DND-41 (cell line): ENCODE measurements around the gene TXNDC17.
A peak's percentile ranks its signal among the peaks of the same experiment; 100 is the strongest.
"Not testable (repeated sequence)": the region's sequence is repeated elsewhere in the genome, so short reads cannot be mapped to it uniquely, and the experiment has no call there.

ENCODE experiments used
- ATAC-seq: fragments of 200-7000 bp; cut with Tn5 transposase; 3 replicates; pipeline ENCODE4 v1.9.1; 2021; ENCODE audit warnings: low read depth; ENCODE audit not compliant: insufficient read depth
- DNase-seq: peaks from one replicate; pipeline ENCODE4 v3.0.0-alpha.2; 2020
- H2AFZ ChIP-seq: 2 replicates; pipeline ENCODE4 v1.6.0; 2012; ENCODE audit warnings: low read depth, low read length
- H3K27ac ChIP-seq: 2 replicates; pipeline ENCODE4 v1.5.1; 2012; ENCODE audit warnings: low read length, inconsistent platforms
- H3K27me3 ChIP-seq: fragments of 200-600 bp; sonication (generic); 2 replicates; pipeline ENCODE4 v1.6.0; 2012; ENCODE audit warnings: low read length, mild to moderate bottlenecking, inconsistent platforms; ENCODE audit not compliant: insufficient read depth, poor library complexity
- H3K36me3 ChIP-seq: 2 replicates; pipeline ENCODE4 v1.5.1; 2012; ENCODE audit warnings: low read length, inconsistent platforms; ENCODE audit not compliant: insufficient read depth
- H3K4me1 ChIP-seq: 2 replicates; pipeline ENCODE4 v1.5.1; 2012; ENCODE audit warnings: mild to moderate bottlenecking, low read length; ENCODE audit not compliant: insufficient read depth
- H3K4me2 ChIP-seq: 2 replicates; pipeline ENCODE4 v1.6.0; 2012; ENCODE audit warnings: mild to moderate bottlenecking, moderate library complexity, low read length, inconsistent platforms; ENCODE audit not compliant: insufficient read depth
- H3K4me3 ChIP-seq, 2 experiments: fragments of 200-600 bp in 1 of 2; shearing (Covaris generic) in 1 of 2; 2 replicates each; pipeline ENCODE4 v1.5.1; 2012 to 2016; ENCODE audit warnings: inconsistent platforms in 2 of 2, low read length in 2 of 2, mild to moderate bottlenecking in 2 of 2, low read depth in 1 of 2, moderate library complexity in 1 of 2
- H3K79me2 ChIP-seq: 2 replicates; pipeline ENCODE4 v1.6.0; 2012; ENCODE audit warnings: low read length, inconsistent platforms; ENCODE audit not compliant: insufficient read depth
- H3K9ac ChIP-seq: 2 replicates; pipeline ENCODE4 v1.6.0; 2012; ENCODE audit warnings: low read depth, mild to moderate bottlenecking, inconsistent platforms, low read length, moderate library complexity
- H3K9me3 ChIP-seq: 2 replicates; pipeline ENCODE4 v1.5.1; 2012; ENCODE audit warnings: low read length, moderate library complexity, mild to moderate bottlenecking, inconsistent platforms; ENCODE audit not compliant: insufficient read depth, severe bottlenecking
- H4K20me1 ChIP-seq: 2 replicates; pipeline ENCODE4 v1.6.0; 2012; ENCODE audit warnings: low read length; ENCODE audit not compliant: insufficient read depth
- EZH2 ChIP-seq: IDR thresholded peaks from 3 replicates; pipeline ENCODE4 v1.6.1; 2012; ENCODE audit warnings: borderline replicate concordance, low read depth, mild to moderate bottlenecking, moderate library complexity, low read length, inconsistent platforms; ENCODE audit not compliant: severe bottlenecking
- TF ChIP-seq, protein P1 (sequence below): IDR thresholded peaks from 2 replicates; pipeline ENCODE4 v1.5.1; 2012; ENCODE audit warnings: borderline replicate concordance, low read length, moderate library complexity, mild to moderate bottlenecking; ENCODE audit not compliant: poor library complexity, severe bottlenecking; ENCODE audit errors: extremely low read depth

TXNDC17 gene

DNA sequence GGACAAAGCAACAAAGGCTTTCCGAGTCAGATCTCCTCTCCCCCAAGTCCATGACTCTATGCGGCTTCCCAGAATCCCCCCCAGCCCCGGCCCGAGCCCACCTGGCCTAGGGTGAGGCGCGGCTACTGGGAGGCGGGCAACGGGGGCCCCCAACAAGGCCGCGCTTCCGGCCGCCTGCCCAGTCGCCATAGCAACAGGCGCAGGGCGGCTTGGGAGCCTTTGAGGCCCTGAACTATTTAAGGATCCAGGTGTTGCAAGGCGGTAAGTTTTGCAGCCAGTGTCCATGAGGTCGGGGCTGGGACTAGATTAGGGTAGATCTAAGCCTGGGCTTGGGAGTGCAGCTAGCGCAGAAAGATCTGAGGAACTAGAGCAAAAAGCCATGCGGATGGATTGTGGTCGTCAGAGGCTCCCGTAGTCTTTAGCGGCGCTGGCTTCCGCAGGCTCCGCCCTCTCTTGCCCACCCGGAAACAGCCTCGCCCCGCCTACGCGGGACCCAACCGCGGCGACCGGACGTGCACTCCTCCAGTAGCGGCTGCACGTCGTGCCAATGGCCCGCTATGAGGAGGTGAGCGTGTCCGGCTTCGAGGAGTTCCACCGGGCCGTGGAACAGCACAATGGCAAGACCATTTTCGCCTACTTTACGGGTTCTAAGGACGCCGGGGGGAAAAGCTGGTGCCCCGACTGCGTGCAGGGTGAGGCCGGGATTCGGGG lies at the start of gene TXNDC17, which contains the start of gene KIAA0753:
Gene TXNDC17, plus strand, starts transcription at position 525 of the 711 bp plus-strand sequence. Its CDS starts 23 bp downstream, at position 548.
Gene KIAA0753, minus strand, starts transcription at position 176 of the 711 bp plus-strand sequence. CDS start 5,608 bp downstream, outside the sequence.
- H3K4me2 ChIP-seq: peak within 1 kb of the TSS; percentile 81
- peaks cover 49% of the 10 kb centered on the region for H3K4me1 ChIP-seq
- H3K27ac ChIP-seq: peak within 1 kb of the TSS; percentile 99
- DNase-seq: peak; percentile 92
- TF ChIP-seq, protein P1, sequence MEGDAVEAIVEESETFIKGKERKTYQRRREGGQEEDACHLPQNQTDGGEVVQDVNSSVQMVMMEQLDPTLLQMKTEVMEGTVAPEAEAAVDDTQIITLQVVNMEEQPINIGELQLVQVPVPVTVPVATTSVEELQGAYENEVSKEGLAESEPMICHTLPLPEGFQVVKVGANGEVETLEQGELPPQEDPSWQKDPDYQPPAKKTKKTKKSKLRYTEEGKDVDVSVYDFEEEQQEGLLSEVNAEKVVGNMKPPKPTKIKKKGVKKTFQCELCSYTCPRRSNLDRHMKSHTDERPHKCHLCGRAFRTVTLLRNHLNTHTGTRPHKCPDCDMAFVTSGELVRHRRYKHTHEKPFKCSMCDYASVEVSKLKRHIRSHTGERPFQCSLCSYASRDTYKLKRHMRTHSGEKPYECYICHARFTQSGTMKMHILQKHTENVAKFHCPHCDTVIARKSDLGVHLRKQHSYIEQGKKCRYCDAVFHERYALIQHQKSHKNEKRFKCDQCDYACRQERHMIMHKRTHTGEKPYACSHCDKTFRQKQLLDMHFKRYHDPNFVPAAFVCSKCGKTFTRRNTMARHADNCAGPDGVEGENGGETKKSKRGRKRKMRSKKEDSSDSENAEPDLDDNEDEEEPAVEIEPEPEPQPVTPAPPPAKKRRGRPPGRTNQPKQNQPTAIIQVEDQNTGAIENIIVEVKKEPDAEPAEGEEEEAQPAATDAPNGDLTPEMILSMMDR: no peak
- TF ChIP-seq EZH2: no peak
- peaks cover 26% of the 10 kb centered on the region for H3K36me3 ChIP-seq
- H3K79me2 ChIP-seq: peaks cover 66% of the 10 kb centered on the region
- peak within 1 kb of the TSS; percentile 41 to 67 for H3K4me3 ChIP-seq
- peak; percentile 86 for ATAC-seq
- peak within 1 kb of the TSS; percentile 99 for H2AFZ ChIP-seq
- H3K27me3 ChIP-seq: no peaks in the 10 kb centered on the region
- H4K20me1 ChIP-seq: peaks cover 21% of the 10 kb centered on the region; the same call in 1 of the 2 replicates
- H3K9ac ChIP-seq: peak within 1 kb of the TSS; percentile 65
- H3K9me3 ChIP-seq: no peaks in the 10 kb centered on the region

DNA sequence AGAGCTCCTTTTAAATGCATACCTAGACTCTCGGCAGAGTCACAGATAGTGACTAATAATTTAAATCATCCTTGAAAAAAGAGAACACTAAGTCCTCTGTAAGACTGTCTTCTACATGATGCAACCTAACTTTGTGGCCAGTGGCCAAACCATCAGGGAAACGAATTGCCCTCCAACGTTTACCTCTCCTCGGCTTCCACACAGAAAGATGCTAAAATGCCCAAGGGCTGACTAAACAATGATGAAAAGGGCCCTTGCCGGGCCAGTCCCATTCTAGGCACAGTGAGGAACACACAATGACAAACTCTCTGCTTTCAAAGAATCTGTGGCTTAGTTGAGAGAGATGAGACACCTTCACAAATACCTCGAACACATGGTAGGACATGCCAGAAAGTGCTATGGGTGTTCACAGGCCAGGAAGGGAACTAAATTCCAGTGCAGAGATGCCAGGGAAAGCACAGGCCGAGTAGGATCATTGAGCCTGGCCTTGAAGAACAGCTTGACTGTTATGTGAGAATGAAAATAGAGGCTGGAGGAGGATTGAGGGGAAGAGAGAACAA lies 49.2 kb upstream of the TXNDC17 start:
- H3K27me3 ChIP-seq: no peaks in the 10 kb centered on the region
- no peak overlapping the region for H3K9ac ChIP-seq
- H3K27ac ChIP-seq: no peak overlapping the region
- H3K36me3 ChIP-seq: peaks cover 85% of the 10 kb centered on the region
- DNase-seq (no peak), ATAC-seq (no peak)
- H3K4me3 ChIP-seq: no peak overlapping the region
- H3K9me3 ChIP-seq: peaks cover under 1% of the 10 kb centered on the region
- H3K4me1 ChIP-seq: no peaks in the 10 kb centered on the region
- no peak overlapping the region for H2AFZ ChIP-seq
- no peaks in the 10 kb centered on the region for H3K79me2 ChIP-seq
- TF ChIP-seq, protein P1: no peak
- TF ChIP-seq EZH2: no peak
- H4K20me1 ChIP-seq: no peaks in the 10 kb centered on the region
- H3K4me2 ChIP-seq: no peak overlapping the region

GRCh38 chr17:6592173-6592572 lies 48.7 kb upstream of the TXNDC17 start:
- H3K79me2 ChIP-seq: no peaks in the 10 kb centered on the region
- H2AFZ ChIP-seq: no peak overlapping the region
- H3K4me2 ChIP-seq: no peak overlapping the region
- H3K9me3 ChIP-seq: no peaks in the 10 kb centered on the region
- no peak for DNase-seq
- no peaks in the 10 kb centered on the region for H3K27me3 ChIP-seq
- TF ChIP-seq EZH2: no peak
- TF ChIP-seq, protein P1: no peak
- H4K20me1 ChIP-seq: no peaks in the 10 kb centered on the region
- H3K4me3 ChIP-seq: no peak overlapping the region
- no peak for ATAC-seq
- peaks cover 86% of the 10 kb centered on the region for H3K36me3 ChIP-seq
- no peak overlapping the region for H3K27ac ChIP-seq
- no peak overlapping the region for H3K9ac ChIP-seq
- H3K4me1 ChIP-seq: no peaks in the 10 kb centered on the region

DNA sequence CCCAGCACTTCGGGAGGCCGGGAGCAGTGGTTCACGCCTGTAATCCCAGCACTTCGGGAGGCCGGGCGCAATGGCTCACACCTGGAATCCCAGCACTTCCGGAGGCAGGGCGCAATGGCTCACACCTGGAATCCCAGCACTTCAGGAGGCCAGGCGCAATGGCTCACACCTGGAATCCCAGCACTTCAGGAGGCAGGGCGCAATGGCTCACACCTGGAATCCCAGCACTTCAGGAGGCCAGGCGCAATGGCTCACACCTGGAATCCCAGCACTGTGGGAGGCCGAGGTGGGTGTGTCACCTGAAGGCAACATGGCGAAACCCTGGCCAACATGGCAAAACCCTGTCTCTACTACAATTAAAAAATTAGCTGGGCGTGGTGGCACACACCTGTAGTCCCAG lies 47.5 kb upstream of the TXNDC17 start:
- H3K79me2 ChIP-seq, H3K4me2 ChIP-seq, H3K4me3 ChIP-seq: not testable (repeated sequence)

More for the DNA sequence above, 47.5 kb upstream of the TXNDC17 start:
- H3K4me1 ChIP-seq, DNase-seq, H3K27me3 ChIP-seq, H3K27ac ChIP-seq, H3K9me3 ChIP-seq, H4K20me1 ChIP-seq, H3K9ac ChIP-seq, H2AFZ ChIP-seq, ATAC-seq: not testable (repeated sequence)
- peaks cover 83% of the 10 kb centered on the region for H3K36me3 ChIP-seq
